Stimulated activated CD8-positive, alpha-beta memory T cell treated with anti-CD3 and anti-CD28 coated beads, Interleukin-7, amount 100 ng/mL, for 4 hours (primary cell): ENCODE data around the gene SHISA5.
A peak's percentile ranks its signal among the peaks of the same experiment; 100 is the strongest.

Source experiments
- DNase-seq, 2 donors: peaks; one replicate each; pipeline ENCODE4 v3.0.0-alpha.2; 2020; ENCODE audit warnings: low read depth in 2 of 2

The SHISA5 gene

DNA sequence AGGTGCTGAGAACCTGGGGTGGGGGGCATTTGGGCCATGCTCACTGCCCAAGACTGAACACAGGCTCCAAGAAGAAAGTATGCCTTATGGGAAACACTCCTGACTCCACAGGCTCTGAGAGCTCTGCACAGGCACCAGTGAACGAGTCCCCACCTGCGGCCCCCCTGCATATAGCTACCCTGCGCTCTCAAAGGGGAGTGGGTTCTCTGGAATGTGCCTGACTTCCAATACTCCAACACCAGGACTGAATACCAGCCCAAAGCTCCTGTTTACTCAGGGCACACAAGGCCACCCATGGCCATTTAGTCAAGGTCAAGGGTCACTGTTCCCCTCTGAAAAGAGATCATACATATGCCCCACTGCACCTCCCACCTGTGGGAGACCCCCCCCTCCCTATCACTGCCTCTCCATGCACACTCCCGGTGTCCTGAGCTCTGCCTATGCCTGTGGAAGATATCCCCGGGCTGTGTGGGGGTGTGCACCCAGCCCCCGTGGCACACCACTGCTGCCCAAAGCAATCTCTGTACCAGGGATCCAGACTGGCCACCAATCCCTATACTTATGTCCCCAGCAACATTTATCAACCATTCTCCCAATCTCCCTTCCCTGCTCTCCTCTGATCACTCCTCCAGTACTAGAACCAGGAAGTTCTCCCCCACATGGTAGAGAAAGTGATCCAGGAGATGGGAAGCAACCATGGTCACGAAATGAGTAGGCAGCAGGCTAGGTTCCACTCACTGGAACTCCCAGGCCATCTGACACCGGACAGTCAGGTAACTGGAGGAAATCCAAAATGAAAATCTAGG is 72.5 kb downstream of the SHISA5 start:
- no peak for DNase-seq

DNA sequence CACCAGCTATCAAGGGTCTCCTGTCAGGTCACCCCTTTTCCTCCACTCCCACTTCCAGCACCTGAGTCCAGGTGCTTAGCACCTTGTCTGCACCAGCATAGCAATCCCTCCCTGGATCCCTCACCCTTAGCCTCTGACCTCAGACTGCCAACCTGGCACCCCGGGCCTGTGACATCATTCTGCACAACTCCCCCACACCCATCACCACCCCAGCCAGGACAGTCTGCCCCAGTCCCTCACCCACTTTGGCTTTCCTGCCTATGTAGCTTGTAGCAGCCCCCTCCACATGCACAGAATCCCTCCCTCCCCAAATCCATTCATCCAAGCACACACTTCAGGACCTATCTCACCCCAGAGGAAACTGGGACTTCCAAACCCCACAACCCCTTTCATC is 73.3 kb downstream of the SHISA5 start:
- DNase-seq: no peak

DNA sequence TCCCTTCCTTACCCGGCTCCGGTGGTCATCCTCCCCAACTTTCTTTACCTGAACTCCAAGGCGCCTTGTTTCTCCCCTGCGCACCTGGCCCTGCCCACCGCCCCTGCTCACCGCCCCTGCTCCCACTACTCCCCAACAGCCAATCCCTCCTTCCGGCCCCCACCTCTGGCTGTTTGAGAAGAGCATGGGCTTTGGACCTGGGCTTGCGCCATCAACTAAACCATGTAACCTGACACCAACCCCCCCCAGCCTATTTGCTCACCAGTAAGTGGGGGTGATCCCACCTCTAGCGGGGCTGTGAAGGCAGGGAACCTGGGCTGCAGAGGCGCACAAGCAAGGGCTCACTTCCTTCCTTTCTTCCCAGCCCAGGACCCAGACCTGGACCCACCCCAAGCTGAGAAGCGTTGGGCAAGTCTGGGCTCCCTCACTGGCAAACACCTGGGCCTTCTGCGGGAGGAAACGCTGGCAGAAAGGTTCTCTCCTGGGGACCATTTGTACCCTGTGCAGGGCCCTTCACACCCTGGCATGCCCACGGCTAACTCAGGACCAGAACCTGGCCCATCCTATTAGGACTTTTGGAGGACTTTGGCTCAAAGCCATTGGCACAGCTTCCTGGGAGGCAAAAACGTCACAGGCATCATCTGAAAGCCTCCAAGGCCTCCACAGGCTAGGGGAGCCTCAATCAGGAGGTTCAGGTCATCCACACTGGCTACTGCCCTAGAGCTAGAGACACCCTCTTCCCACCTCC is 73.8 kb downstream of the SHISA5 start, which contains the start of gene PLXNB1:
TSS of gene PLXNB1 (minus strand) at position 127 of the 748 bp plus-strand sequence. CDS start 5,475 bp downstream, outside the sequence.
- no peak for DNase-seq

DNA sequence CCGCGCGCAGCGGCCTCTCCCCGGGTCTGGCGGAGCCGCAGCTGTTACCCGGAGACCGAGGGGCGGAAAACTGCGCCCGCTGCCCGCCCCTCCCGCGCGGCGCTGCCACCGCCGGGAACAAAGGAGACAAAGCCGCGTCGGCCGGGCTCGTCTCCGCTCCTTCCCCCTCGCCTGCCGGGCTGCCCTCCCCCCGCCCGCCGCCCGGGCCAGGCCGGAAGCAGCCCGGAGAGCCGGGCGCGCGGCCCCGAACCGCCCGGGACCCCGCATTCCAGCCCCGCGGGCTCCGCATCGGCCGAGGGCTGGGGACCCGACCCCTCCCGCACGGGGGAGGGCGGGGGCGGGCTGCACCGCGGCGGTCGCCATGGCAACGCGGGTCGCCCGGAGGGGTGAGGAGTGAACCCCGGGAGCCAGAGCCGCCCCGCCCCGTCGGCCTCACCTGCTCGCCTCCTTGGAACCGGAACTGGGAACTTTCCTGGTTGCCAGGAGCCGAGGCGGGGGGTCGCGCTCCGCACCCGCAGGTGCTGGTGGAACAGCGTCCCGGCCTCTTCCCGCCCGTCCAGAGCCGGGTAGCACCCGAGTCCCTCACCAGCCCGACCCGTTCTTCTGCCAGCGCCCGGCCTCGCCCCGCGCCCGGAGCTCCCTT is 74.5 kb downstream of the SHISA5 start:
- peak; percentile 31 to 63 for DNase-seq

DNA sequence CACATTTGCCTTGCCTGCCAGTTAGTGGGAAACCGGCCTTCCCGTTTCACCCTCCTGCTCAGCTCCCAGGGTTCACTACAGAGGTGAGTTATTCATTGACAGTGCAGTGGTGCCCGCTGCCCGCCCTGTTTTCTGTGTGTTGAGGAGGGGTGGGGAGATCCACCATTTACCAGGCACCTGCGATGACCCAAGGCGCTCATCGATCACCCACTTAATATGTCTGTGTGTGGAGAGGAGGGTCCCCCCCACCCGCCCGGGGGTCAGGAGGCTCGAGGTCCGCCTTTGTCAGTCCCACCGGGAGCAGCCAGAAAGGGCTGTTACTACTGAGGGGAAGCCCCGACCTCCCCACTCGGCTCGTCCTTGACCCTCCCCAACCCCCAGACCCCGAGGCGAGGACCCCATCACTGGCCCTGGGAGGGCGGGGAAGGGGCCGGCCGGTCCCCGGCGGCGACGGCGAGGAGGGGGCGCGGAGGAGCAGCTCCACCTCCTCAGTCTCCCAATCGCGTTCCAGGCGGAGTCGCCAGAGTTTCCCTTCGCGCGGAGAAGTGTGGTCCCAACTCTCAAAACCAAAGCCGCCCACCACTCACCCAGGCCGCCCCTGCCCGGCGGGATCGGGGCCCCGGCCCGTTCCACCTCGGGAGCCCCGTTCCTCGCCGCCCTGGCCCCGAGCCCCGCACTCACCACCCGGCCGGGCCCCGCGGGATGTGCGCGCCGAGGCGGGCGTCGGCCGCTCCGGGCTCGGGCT is 75.2 kb downstream of the SHISA5 start:
- no peak for DNase-seq

DNA sequence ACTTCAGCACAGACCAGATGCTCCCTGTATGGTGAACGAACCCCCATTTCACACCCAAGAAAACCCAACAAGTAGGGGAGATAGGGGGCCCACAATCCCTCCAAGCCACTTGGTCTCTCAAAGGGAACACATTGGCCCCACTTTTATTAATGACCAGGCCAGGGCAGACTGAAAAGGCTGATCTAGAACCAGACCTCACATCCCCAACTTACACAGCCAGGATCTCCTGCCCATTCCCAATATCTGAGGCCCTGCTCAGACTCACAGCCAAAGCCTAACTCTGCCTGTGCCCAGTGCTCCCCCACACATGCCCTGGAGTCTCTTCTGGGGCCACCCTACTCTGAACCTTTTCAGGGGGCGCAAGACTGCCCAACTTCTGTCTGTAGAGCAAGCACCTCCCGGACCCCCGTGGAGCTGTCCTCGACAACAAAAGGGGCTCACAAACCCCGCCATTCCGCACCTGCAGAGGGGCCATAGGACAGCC is 75.8 kb downstream of the SHISA5 start:
- no peak for DNase-seq

DNA sequence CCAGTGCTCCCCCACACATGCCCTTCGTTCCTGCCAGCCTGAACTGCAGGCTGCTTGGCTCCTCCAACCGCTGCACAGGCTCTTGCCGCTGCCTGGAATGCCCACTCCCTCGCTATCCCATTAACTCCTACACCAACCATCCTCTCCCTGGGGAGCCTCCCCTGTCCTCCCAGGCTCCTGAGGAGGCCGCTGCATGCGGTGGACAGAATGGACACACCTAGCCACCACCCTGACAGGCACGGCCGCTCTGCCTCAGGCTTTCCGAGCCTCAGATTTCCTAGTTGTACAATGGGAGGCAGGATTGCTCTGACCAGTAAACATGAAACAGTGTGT is 76.4 kb downstream of the SHISA5 start:
- no peak for DNase-seq

DNA sequence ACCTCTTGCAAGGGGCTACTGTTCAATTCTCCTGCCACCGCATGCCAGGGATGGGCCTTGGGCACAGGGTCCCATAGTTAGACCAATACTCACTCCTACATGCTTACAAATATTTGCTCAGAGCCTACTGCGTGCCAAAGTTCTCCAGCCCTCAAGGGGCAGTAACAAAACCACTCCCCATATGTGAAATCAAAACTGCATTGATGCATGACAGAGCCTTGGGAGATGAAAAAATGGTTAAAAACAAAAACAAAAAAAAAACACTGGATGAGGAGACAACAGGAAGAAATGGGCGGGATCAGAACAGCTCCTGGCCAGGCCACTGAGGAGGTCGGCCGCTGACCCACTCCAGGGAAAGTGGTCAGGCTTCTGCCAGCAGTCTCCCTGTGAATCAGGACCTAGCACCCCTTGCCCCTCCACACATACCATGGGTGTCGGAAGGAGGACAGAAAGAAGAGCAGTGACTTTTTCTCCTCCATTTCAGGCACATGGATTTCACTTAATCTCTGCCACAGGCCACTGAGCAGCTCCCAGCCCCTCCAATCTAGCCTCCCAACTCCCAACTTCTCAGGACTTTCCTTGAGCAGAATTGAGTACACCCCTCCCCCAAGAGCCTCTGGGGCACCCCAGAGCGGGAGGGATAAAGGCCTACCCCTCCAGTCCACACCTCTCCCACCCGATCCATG is 76.9 kb downstream of the SHISA5 start:
- no peak for DNase-seq

DNA sequence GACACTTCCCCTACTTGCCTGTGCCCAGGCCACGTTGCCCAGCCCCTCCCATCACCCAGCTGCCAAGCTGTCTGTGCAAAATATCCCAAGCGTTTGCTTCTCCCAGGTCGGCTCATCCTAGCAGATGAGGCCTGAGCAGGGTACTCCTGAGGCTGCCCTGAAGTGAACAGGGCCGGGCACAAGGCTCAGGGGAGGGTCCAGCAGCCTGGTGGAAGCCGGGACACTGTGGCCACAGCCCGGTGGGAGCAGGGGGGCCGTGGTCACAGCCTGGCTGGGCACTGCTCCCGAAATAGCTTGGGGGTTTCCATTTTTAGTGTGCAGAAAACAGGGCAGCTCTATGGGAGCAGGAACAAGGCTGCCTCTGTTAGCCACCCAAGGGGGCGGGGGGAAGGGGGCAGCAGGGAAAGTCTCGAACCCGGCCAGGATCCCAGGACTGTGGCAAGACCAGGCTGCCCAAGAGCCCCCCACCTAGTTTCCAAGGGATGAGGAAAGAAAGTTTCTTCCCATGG is 77.5 kb downstream of the SHISA5 start:
- DNase-seq: no peak

DNA sequence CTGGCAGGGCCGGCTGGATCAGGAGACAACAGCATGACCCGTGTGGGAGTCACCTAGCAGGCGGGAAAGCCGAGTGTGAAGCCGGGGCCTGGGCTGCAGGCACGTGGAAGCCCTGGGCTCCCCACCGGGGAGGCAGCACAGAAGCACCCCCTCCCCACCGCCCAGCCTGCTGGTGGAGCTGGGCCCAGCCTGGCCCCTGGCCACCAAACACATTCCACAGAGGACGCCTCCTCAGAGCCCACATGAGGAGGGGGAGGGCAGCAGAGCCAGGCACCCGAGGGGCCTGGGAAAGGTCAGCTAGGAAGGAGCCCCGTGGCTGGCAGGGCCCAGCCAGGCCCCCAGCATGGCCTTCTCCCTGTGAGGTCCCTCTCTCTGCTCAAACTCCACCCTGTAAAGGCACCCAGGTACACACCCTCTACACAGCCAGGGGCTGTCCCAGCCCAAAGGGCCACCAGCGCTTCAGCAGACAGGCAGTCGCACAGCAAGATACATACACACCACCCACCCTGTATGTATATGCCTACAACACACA is 78.6 kb downstream of the SHISA5 start:
- no peak for DNase-seq

DNA sequence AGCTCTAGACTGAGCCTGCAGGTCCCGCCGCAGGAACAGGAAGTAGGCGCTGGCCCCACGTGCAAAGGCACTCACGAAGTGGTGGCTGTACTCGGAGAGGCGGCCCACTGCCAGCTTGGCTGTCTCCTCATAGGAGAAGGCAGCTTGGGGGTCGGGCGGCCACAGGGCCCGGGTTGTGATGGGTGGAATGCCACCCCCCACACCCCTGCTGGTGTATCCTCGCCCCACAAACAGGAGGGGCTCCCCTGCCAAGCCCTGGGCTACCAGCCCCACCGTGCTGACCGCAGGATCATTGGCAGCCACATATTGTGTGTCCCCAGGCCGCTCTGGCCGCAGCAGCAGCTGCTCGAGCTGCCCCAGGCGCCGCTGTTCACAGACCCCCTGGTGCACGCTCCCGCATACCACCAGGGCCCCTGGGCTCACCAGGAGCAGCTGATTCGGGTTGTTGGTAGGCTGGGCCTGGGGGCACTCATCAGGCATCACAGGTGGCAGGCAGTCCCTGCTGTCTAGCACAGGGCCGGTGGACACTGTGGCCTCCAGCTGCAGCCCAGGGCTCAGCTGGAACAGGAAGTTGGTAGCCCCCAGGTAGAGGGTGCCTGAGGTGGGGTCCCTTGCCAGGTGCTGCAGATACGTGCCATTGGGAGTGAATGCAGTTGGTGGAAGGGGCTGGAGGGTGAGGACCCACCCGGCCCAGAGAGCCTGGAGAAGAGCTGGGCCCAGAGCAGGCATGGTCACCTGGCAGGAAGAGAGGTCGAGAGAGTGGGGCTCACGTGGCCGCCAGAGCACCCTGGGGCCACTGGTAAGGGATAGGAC is 79.9 kb downstream of the SHISA5 start:
- no peak for DNase-seq

DNA sequence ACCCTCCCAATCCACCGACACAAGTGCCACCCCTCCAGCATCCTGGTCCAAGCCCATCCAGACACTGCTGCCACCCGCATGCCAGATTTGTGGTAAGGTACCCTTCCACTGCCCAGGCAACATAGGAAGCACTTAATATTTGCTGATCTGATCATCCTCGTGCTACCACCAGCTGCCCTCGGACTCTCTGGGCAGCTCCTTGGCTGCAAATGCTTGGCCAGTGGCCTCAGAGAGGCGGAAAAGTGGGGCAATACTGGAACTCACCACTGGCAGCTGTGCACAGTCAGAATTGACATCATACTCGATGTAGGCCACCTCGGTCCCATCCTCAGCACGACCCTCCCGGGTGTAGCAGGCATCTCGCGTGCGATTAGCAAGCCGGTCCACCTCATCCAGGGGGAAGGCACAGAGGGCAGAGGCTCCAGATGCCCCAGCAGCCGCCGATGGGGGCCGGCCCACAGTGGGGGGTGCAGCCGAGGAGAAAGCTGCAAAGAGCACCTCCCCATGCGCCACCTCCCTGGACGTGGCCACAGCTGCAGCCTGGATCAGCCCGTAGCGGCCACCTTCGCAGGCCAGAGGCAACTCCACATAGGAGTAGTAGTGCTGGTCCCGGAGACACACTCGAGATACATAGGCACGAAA is 80.6 kb downstream of the SHISA5 start:
- DNase-seq: no peak

DNA sequence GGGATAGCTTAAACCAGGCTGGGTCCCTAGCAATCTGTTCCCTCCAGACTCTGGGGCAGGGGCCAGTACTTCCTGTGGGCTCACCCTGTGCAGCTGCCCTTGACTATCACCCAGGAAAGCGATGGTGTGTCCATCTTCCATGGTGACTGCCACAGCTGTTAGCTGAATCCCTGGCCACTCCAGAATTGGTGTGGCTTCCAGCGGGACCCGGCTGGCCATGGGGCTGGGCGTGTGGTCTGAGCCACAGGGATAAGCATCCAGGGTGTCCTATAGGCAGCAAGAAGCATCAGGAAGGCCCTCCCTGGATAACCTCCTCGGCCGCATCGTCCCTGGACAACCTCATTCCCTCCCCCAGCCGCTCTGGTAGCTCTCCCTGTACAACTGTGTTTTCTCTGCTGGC is 81.3 kb downstream of the SHISA5 start:
- DNase-seq: no peak

DNA sequence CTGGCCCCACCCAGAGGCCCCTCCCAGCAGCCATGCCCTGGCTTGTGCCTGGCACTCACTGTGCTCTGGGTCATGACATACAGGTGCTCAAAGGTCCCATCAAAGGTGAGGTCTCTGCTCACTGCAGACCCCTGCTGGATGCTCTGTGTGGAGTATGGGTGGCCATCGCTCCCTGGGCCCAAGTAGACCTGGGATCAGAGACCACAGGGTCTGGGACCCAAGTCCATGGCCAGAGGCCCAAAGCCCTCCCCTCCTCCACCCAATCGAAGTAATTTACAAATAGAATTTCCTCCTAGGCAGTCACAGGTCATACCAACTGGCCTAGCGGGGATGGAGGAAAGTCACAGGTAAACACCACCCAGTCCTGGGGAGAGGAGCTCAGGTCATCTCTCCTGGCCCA is 81.7 kb downstream of the SHISA5 start:
- DNase-seq: no peak

DNA sequence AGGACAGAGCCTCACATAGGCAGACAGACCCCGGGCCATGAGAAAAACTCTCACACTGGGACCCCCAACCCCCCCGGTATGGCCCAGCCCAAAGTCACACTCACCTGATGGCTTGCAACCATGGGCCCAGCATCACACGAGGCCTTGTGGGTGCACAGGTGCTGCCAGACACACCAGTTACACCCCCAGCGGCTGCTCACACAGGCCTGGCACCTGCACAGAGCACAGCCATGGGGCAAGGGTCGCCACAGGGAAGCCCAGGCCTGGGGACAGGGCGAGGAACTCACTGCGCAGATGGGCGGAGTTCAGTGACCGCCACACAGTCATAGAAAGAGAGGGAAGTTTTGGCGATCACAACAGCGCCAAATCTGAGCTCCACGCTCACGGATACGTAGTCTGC is 83.4 kb downstream of the SHISA5 start:
- no peak for DNase-seq

DNA sequence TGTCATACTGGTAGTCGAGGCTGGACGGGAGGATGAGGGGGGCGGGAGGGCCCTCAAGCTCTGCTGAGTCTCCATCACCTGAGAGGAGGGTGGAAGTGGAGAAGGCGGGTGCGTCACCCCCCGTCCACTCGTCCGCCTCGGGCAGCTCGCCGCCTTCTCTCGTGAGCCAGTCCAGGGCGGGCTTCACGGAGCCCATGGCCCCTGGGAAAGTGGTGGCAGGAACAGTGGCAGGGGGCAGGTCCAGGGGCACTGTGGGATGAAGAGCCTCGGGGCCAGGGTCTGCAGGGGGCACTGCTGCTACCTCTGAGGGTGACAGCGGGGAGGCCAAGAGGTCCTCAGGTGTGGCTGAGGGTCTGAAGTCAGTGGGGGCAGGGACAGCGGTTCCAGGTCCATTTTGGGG is 84.4 kb downstream of the SHISA5 start:
- DNase-seq: no peak

DNA sequence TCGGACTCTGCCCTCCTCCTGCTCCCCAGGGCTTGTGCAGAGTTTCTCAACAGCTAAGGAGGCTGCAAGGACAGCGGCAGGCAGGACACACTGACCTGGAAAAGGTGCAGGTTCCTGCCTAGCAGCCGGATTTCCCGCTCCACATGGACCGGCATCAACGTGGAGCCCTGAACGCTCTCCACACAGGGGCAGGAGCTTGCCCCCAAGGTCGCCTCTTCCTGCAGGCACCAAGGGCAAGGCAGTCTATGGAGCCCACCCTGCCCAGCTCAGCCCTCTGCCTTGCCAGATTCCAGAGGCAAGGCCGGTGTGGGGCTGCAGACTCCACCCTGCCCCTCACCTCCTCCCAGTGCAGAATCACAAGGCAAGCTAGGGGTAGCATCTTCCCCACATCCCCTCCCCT is 84.8 kb downstream of the SHISA5 start:
- DNase-seq: no peak

DNA sequence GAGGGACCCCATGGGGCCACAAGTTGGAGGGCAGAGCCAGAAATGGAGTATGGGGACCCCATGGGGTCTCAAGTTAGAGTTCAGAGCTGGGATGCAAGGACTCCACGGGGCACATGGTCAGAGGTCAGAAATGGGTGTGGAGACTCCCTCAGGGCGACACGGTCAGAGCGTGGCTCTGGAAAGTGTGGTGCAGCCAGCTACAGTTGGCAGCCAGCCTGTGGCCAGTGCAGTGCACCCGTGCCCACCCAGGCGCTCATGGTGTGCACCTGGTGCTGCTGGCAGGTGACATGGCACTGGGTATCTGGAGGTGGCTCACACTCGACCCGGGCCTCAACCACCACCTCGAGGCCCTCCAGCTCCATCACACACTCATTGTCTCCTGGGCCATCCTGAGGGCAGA is 85.3 kb downstream of the SHISA5 start:
- DNase-seq: no peak

DNA sequence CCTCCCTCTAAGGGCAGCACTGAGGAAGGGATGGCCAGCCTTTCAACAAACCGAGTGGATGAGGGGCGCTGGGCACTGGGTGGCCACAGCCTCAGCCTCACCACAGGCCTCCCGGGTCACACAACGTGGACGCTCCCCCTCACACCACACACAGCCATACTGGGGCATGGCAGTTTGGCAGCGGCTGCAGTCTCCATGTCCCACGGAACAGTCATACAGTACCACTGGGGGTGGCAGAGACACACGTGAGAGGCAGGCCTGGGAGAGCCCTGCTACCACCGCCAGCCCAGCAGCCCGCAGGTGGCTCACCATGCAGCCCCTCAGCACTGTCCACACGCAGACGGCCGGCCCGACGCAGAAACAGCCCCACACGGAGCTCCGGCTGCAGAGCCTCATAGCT is 85.8 kb downstream of the SHISA5 start:
- DNase-seq: no peak
